Measurements from ENCODE around the gene CDH7.
A peak's percentile ranks its signal among the peaks of the same experiment; 100 is the strongest.

Gene CDH7

GRCh38 chr18:65934874-65935273 lies 184.1 kb downstream of the CDH7 start:
- no peak overlapping the region for H3K14ac ChIP-seq (ENCODE audit: low read length in 2 of 2)
- no peak overlapping the region for H2AK5ac ChIP-seq (ENCODE audit: low read length, severe bottlenecking)
- H3K36me3 ChIP-seq (ENCODE audit: control insufficient read depth in 1 of 2, insufficient read depth in 2 of 2, low read depth in 1 of 2, low read length in 2 of 2): no peaks in the 10 kb centered on the region
- H3K23ac ChIP-seq (ENCODE audit: low read length in 2 of 2): no peak overlapping the region
- DNase-seq: no peak
- H3K4me1 ChIP-seq (ENCODE audit: control insufficient read depth, insufficient read depth, low read depth, low read length): no peaks in the 10 kb centered on the region
- no peak overlapping the region for H2BK12ac ChIP-seq (ENCODE audit: low read length in 2 of 2)
- H4K8ac ChIP-seq (ENCODE audit: low read length): no peak overlapping the region
- no peak overlapping the region for H3K27ac ChIP-seq (ENCODE audit: low read length, poor library complexity, severe bottlenecking)
- H3K18ac ChIP-seq (ENCODE audit: low read depth in 1 of 2, low read length in 2 of 2): no peak overlapping the region
- H3K4ac ChIP-seq (ENCODE audit: low read depth in 1 of 2, low read length in 2 of 2): no peak overlapping the region
- no peaks in the 10 kb centered on the region for H3K27me3 ChIP-seq (ENCODE audit: control insufficient read depth in 1 of 2, insufficient read depth in 1 of 2, low read length in 2 of 2)
- H2BK5ac ChIP-seq (ENCODE audit: low read depth, low read length, poor library complexity, severe bottlenecking): no peak overlapping the region
- no peak overlapping the region for H3K4me3 ChIP-seq (ENCODE audit: insufficient read depth in 1 of 2, low read depth in 1 of 2, low read length in 2 of 2)
- no peak overlapping the region for H3K9ac ChIP-seq (ENCODE audit: low read length)
- H2BK120ac ChIP-seq (ENCODE audit: low read depth, low read length): no peak overlapping the region
- 68% methylated on average over 2 of the region's 2 CpGs for WGBS
- no peak overlapping the region for H2BK15ac ChIP-seq (ENCODE audit: low read depth, poor library complexity, severe bottlenecking)
- H3K79me1 ChIP-seq (replicated peaks; ENCODE audit: low read length, poor library complexity, severe bottlenecking): no peaks in the 10 kb centered on the region
- H3K9me3 ChIP-seq (ENCODE audit: control insufficient read depth, low read length): peaks cover 6% of the 10 kb centered on the region
- H3K4me2 ChIP-seq (ENCODE audit: low read length, poor library complexity, severe bottlenecking): no peak overlapping the region
- H4K91ac ChIP-seq (ENCODE audit: low read length): no peak overlapping the region
- H2AFZ ChIP-seq (ENCODE audit: low read depth, low read length): no peak overlapping the region

DNA sequence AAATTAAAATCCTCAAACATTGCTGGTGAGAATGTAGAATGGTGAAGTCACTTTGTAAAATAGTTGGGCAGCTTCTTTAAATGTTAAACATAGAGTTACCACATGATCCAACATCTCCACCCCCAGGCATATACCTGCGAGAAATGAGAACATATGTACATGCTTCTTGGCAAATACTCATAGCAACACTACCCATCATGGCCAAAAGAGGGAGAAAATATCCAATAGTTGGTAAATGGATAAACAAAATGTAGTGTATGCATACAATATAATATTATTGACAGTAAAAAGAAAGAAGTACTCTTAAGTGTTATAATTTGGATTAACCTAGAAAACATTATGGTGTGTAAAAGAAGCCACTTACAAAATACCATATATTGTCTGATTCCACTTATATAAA lies 185.9 kb downstream of the CDH7 start:
- Histone ChIP-seq H3K4ac (ENCODE audit: low read depth in 1 of 2, low read length in 2 of 2) (no peak overlapping the region), H3K18ac (ENCODE audit: low read depth in 1 of 2, low read length in 2 of 2) (no peak overlapping the region), H3K27ac (ENCODE audit: low read length, poor library complexity, severe bottlenecking) (no peak overlapping the region), H4K8ac (ENCODE audit: low read length) (no peak overlapping the region), H3K23ac (ENCODE audit: low read length in 2 of 2) (no peak overlapping the region), H3K9ac (ENCODE audit: low read length) (no peak overlapping the region), H3K9me3 (ENCODE audit: control insufficient read depth, low read length) (no peaks in the 10 kb centered on the region), H3K4me2 (ENCODE audit: low read length, poor library complexity, severe bottlenecking) (no peak overlapping the region), H2AFZ (ENCODE audit: low read depth, low read length) (no peak overlapping the region), H3K4me1 (ENCODE audit: control insufficient read depth, insufficient read depth, low read depth, low read length) (no peaks in the 10 kb centered on the region), H2BK5ac (ENCODE audit: low read depth, low read length, poor library complexity, severe bottlenecking) (no peak overlapping the region), H2BK12ac (ENCODE audit: low read length in 2 of 2) (no peak overlapping the region), H2BK120ac (ENCODE audit: low read depth, low read length) (no peak overlapping the region), H3K27me3 (ENCODE audit: control insufficient read depth in 1 of 2, insufficient read depth in 1 of 2, low read length in 2 of 2) (no peaks in the 10 kb centered on the region), H3K36me3 (ENCODE audit: control insufficient read depth in 1 of 2, insufficient read depth in 2 of 2, low read depth in 1 of 2, low read length in 2 of 2) (no peaks in the 10 kb centered on the region), H3K14ac (ENCODE audit: low read length in 2 of 2) (no peak overlapping the region), H4K91ac (ENCODE audit: low read length) (no peak overlapping the region), H3K79me1 (replicated peaks; ENCODE audit: low read length, poor library complexity, severe bottlenecking) (no peaks in the 10 kb centered on the region), H3K4me3 (ENCODE audit: insufficient read depth in 1 of 2, low read depth in 1 of 2, low read length in 2 of 2) (no peak overlapping the region), H2BK15ac (ENCODE audit: low read depth, poor library complexity, severe bottlenecking) (no peak overlapping the region), H2AK5ac (ENCODE audit: low read length, severe bottlenecking) (no peak overlapping the region)
- WGBS: no CpG with 5 or more reads among the region's 1 CpG
- no peak for DNase-seq

GRCh38 chr18:65937180-65937579 lies 186.4 kb downstream of the CDH7 start:
- H3K14ac ChIP-seq (ENCODE audit: low read length in 2 of 2): no peak overlapping the region
- H4K91ac ChIP-seq (ENCODE audit: low read length): no peak overlapping the region
- no peak overlapping the region for H2BK5ac ChIP-seq (ENCODE audit: low read depth, low read length, poor library complexity, severe bottlenecking)
- no peaks in the 10 kb centered on the region for H3K36me3 ChIP-seq (ENCODE audit: control insufficient read depth in 1 of 2, insufficient read depth in 2 of 2, low read depth in 1 of 2, low read length in 2 of 2)
- no peak overlapping the region for H3K4ac ChIP-seq (ENCODE audit: low read depth in 1 of 2, low read length in 2 of 2)
- H4K8ac ChIP-seq (ENCODE audit: low read length): no peak overlapping the region
- H2BK12ac ChIP-seq (ENCODE audit: low read length in 2 of 2): no peak overlapping the region
- no peak overlapping the region for H3K23ac ChIP-seq (ENCODE audit: low read length in 2 of 2)
- H2BK15ac ChIP-seq (ENCODE audit: low read depth, poor library complexity, severe bottlenecking): no peak overlapping the region
- no peak overlapping the region for H3K18ac ChIP-seq (ENCODE audit: low read depth in 1 of 2, low read length in 2 of 2)
- H3K27ac ChIP-seq (ENCODE audit: low read length, poor library complexity, severe bottlenecking): no peak overlapping the region
- no peak overlapping the region for H2AK5ac ChIP-seq (ENCODE audit: low read length, severe bottlenecking)
- H3K9me3 ChIP-seq (ENCODE audit: control insufficient read depth, low read length): no peaks in the 10 kb centered on the region
- H2BK120ac ChIP-seq (ENCODE audit: low read depth, low read length): no peak overlapping the region
- H3K27me3 ChIP-seq (ENCODE audit: control insufficient read depth in 1 of 2, insufficient read depth in 1 of 2, low read length in 2 of 2): no peaks in the 10 kb centered on the region
- no peak overlapping the region for H2AFZ ChIP-seq (ENCODE audit: low read depth, low read length)
- no peak overlapping the region for H3K4me3 ChIP-seq (ENCODE audit: insufficient read depth in 1 of 2, low read depth in 1 of 2, low read length in 2 of 2)
- H3K79me1 ChIP-seq (replicated peaks; ENCODE audit: low read length, poor library complexity, severe bottlenecking): no peaks in the 10 kb centered on the region
- no peak overlapping the region for H3K4me2 ChIP-seq (ENCODE audit: low read length, poor library complexity, severe bottlenecking)
- no peak overlapping the region for H3K9ac ChIP-seq (ENCODE audit: low read length)
- no peaks in the 10 kb centered on the region for H3K4me1 ChIP-seq (ENCODE audit: control insufficient read depth, insufficient read depth, low read depth, low read length)
- no peak for DNase-seq

- Histone ChIP-seq H3K4me2 (ENCODE audit: low read length, poor library complexity, severe bottlenecking) (no peak overlapping the region), H3K27me3 (ENCODE audit: control insufficient read depth in 1 of 2, insufficient read depth in 1 of 2, low read length in 2 of 2) (no peaks in the 10 kb centered on the region), H4K91ac (ENCODE audit: low read length) (no peak overlapping the region), H2BK5ac (ENCODE audit: low read depth, low read length, poor library complexity, severe bottlenecking) (no peak overlapping the region), H4K8ac (ENCODE audit: low read length) (no peak overlapping the region), H3K36me3 (ENCODE audit: control insufficient read depth in 1 of 2, insufficient read depth in 2 of 2, low read depth in 1 of 2, low read length in 2 of 2) (no peaks in the 10 kb centered on the region), H3K9me3 (ENCODE audit: control insufficient read depth, low read length) (no peaks in the 10 kb centered on the region), H3K18ac (ENCODE audit: low read depth in 1 of 2, low read length in 2 of 2) (no peak overlapping the region), H3K4ac (ENCODE audit: low read depth in 1 of 2, low read length in 2 of 2) (no peak overlapping the region), H3K4me3 (ENCODE audit: insufficient read depth in 1 of 2, low read depth in 1 of 2, low read length in 2 of 2) (no peak overlapping the region), H2BK15ac (ENCODE audit: low read depth, poor library complexity, severe bottlenecking) (no peak overlapping the region), H3K4me1 (ENCODE audit: control insufficient read depth, insufficient read depth, low read depth, low read length) (no peaks in the 10 kb centered on the region), H2AK5ac (ENCODE audit: low read length, severe bottlenecking) (no peak overlapping the region), H3K23ac (ENCODE audit: low read length in 2 of 2) (no peak overlapping the region), H3K14ac (ENCODE audit: low read length in 2 of 2) (no peak overlapping the region), H3K79me1 (replicated peaks; ENCODE audit: low read length, poor library complexity, severe bottlenecking) (no peaks in the 10 kb centered on the region), H2BK12ac (ENCODE audit: low read length in 2 of 2) (no peak overlapping the region), H3K27ac (ENCODE audit: low read length, poor library complexity, severe bottlenecking) (no peak overlapping the region), H2AFZ (ENCODE audit: low read depth, low read length) (no peak overlapping the region), H2BK120ac (ENCODE audit: low read depth, low read length) (no peak overlapping the region), H3K9ac (ENCODE audit: low read length) (no peak overlapping the region)
- 82% methylated on average over 3 of the region's 4 CpGs for WGBS
- peak; percentile 18 for DNase-seq
Observed at GRCh38 chr18:65938592-65939372, 188.0 kb downstream of the CDH7 start.

All from mesenchymal stem cell (in vitro differentiated cells and primary cell).